ENCODE measurements around the gene ARHGAP22.

DNA sequence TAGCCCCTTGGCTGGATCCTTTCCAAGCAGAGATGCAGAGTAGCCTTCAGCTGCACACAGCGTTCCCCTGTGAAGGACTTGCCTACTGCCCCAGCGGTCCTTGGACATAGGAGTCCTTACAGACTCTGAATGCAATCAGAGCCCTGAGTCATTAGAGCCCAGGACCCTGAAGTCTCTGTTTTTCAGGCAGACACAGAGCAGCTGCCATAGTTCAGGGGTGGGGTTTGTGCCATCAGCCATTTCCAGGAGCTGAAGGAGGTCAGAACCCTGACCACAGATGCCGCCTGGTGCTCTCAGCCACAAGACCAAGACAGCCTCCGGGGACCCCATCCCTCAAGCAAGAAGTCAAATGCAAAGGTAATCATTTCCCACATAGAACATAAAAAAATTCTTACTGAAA lies 47.0 kb upstream of the ARHGAP22 start:
- TF ChIP-seq EP300 (IDR thresholded peaks at IDR 0.05) (no peak), POLR2A (IDR thresholded peaks at IDR 0.05; ENCODE audit: low read depth) (no peak), CTCF (IDR thresholded peaks at IDR 0.05) (no peak)
